GM12878 (cell line): ENCODE measurements around the gene SCLT1. TPM values are rescaled to one million over a fixed set of nuclear protein-coding genes. Genes with fewer than 3 reads are reported as not detected.

ENCODE experiments used
- ATAC-seq: fragments of 200-7000 bp; cut with Tn5 transposase; 3 replicates; pipeline ENCODE4 v1.9.1; 2020; ENCODE audit warnings: mild to moderate bottlenecking, moderate library complexity
- BruUV-seq: library from RNA; stranded (reverse); fragments of 400-500 nt; replicated peaks from 2 replicates; lab custom pipeline; 2021; lab: Mats Ljungman, UMichigan
- CTCF ChIA-PET: fragments of 300-600 bp; sonication (Branson Sonifier 250); formaldehyde crosslinking; extraction: SDS; loops from one replicate; lab custom pipeline; 2021; ENCODE audit warnings: inconsistent platforms; lab: Yijun Ruan, JAX
- POLR2A ChIA-PET: fragments of 350-600 bp; formaldehyde crosslinking; extraction: SDS; loops from one replicate; lab custom pipeline; 2021; ENCODE audit warnings: inconsistent platforms; lab: Charles Lee
- RAD21 ChIA-PET: fragments of 300-600 bp; sonication (Branson Sonifier 250); formaldehyde crosslinking; loops from one replicate; lab custom pipeline; 2023; ENCODE audit warnings: antibody characterized with exemption; ENCODE audit not compliant: unreplicated experiment; lab: Charles Lee
- SMC1A ChIA-PET: fragments of 300-600 bp; sonication (Branson Sonifier 250); formaldehyde crosslinking; loops from one replicate; lab custom pipeline; 2023; ENCODE audit not compliant: unreplicated experiment, uncharacterized antibody; lab: Charles Lee
- DNase-seq: peaks from one replicate; pipeline ENCODE4 v3.0.0-alpha.2; 2011; ENCODE audit warnings: low read depth, low spot score
- FAIRE-seq: peaks from 3 replicates; lab custom pipeline; 2011; peaks lifted over from hg19 to GRCh38; lab: Jason Lieb, UNC
- H2AFZ ChIP-seq: 2 replicates; pipeline ENCODE4 v1.6.0; 2011; ENCODE audit warnings: low read depth, low read length, control low read depth; ENCODE audit not compliant: control insufficient read depth
- H3K27ac ChIP-seq: 2 replicates; pipeline ENCODE4 v1.5.1; 2011; ENCODE audit warnings: control low read depth; ENCODE audit not compliant: control insufficient read depth, insufficient read depth
- H3K27me3 ChIP-seq, 2 experiments: replicated peaks in 1 of 2; 2 replicates each; pipeline versions ENCODE4 v1.6.0 to v1.6.1; 2011; ENCODE audit warnings: low read length in 1 of 2; ENCODE audit not compliant: control insufficient read depth in 2 of 2, insufficient read depth in 2 of 2
- H3K36me3 ChIP-seq, 2 experiments: 2 replicates each; pipeline ENCODE4 v1.5.1; 2011; ENCODE audit warnings: low read length in 1 of 2; ENCODE audit not compliant: control insufficient read depth in 2 of 2, insufficient read depth in 2 of 2
- H3K4me1 ChIP-seq: 2 replicates; pipeline ENCODE4 v1.6.1; 2011; ENCODE audit warnings: mild to moderate bottlenecking, low read length, moderate library complexity, mixed read lengths; ENCODE audit not compliant: control insufficient read depth, insufficient read depth
- H3K4me2 ChIP-seq: 2 replicates; pipeline ENCODE4 v1.6.0; 2011; ENCODE audit warnings: control low read depth; ENCODE audit not compliant: control insufficient read depth, insufficient read depth
- H3K4me3 ChIP-seq: fragments of 200-600 bp; sonication (generic); 2 replicates; pipeline ENCODE4 v1.5.1; 2016
- H3K79me2 ChIP-seq: 2 replicates; pipeline ENCODE4 v1.6.0; 2011; ENCODE audit warnings: low read length; ENCODE audit not compliant: control insufficient read depth, insufficient read depth
- H3K9ac ChIP-seq: 2 replicates; pipeline ENCODE4 v1.8.0; 2011; ENCODE audit warnings: low read length, control low read depth, mixed read lengths; ENCODE audit not compliant: control insufficient read depth, insufficient read depth
- H3K9me3 ChIP-seq: replicated peaks from 3 replicates; pipeline ENCODE4 v1.5.1; 2011; ENCODE audit warnings: mild to moderate bottlenecking, low read length; ENCODE audit not compliant: control insufficient read depth, insufficient read depth
- H4K20me1 ChIP-seq: 2 replicates; pipeline ENCODE4 v1.6.0; 2011; ENCODE audit not compliant: control insufficient read depth, insufficient read depth
- BHLHE40 ChIP-seq, 2 experiments: fragments of 450-650 bp in 1 of 2; IDR thresholded peaks; 2 replicates each; pipeline ENCODE4 v1.6.1; 2011 to 2017; ENCODE audit warnings: low read depth in 2 of 2, borderline replicate concordance in 1 of 2, improper control_type of control experiment in 1 of 2, low read length in 1 of 2, mild to moderate bottlenecking in 1 of 2
- CEBPB ChIP-seq, 2 experiments: fragments of 150-350 bp in 1 of 2; IDR thresholded peaks; 2 replicates each; pipeline ENCODE4 v1.6.1; 2012 to 2014; ENCODE audit warnings: low read depth in 2 of 2, low read length in 2 of 2, borderline replicate concordance in 1 of 2, inconsistent platforms in 1 of 2
- HCFC1 ChIP-seq: fragments of 150-350 bp; IDR thresholded peaks from 2 replicates; pipeline ENCODE4 v1.6.1; 2014; ENCODE audit warnings: low read length
- HDAC2 ChIP-seq: fragments of 200-600 bp; sonication (generic); IDR thresholded peaks from 2 replicates; pipeline ENCODE4 v1.6.1; 2017
- LARP7 ChIP-seq: fragments of 450-650 bp; IDR thresholded peaks from 2 replicates; pipeline ENCODE4 v1.6.1; 2017; ENCODE audit warnings: mild to moderate bottlenecking
- MEF2A ChIP-seq: IDR thresholded peaks from 2 replicates; pipeline ENCODE4 v1.6.1; 2011; ENCODE audit warnings: low read depth, mild to moderate bottlenecking, low read length, moderate library complexity; ENCODE audit not compliant: insufficient read depth
- MXI1 ChIP-seq: fragments of 150-350 bp; IDR thresholded peaks from 2 replicates; pipeline ENCODE4 v1.6.1; 2011; ENCODE audit warnings: low read depth, mild to moderate bottlenecking, inconsistent platforms, low read length, improper control_type of control experiment
- NRF1 ChIP-seq: conservative IDR thresholded peaks from 2 replicates; pipeline ENCODE4 v1.6.1; 2011; ENCODE audit warnings: mild to moderate bottlenecking, low read depth, low read length, improper control_type of control experiment
- PAX8 ChIP-seq: fragments of 450-650 bp; IDR thresholded peaks from 2 replicates; pipeline ENCODE4 v1.6.1; 2017; ENCODE audit warnings: mild to moderate bottlenecking, moderate library complexity
- RB1 ChIP-seq: fragments of 450-650 bp; formaldehyde crosslinking; IDR thresholded peaks from 2 replicates; pipeline ENCODE4 v1.6.1; 2017; ENCODE audit warnings: mild to moderate bottlenecking, borderline replicate concordance
- RCOR1 ChIP-seq: conservative IDR thresholded peaks from 2 replicates; pipeline ENCODE4 v1.6.1; 2012; ENCODE audit warnings: low read depth, low read length, improper control_type of control experiment
- SMAD1 ChIP-seq: fragments of 450-650 bp; IDR thresholded peaks from 2 replicates; pipeline ENCODE4 v1.6.1; 2018; ENCODE audit warnings: mild to moderate bottlenecking, low read depth; ENCODE audit not compliant: partially characterized antibody
- SPI1 ChIP-seq: IDR thresholded peaks from 2 replicates; pipeline ENCODE4 v1.6.1; 2011; ENCODE audit warnings: low read depth, mild to moderate bottlenecking, low read length, moderate library complexity, borderline replicate concordance; ENCODE audit not compliant: insufficient read depth
- STAT1 ChIP-seq: fragments of 450-650 bp; conservative IDR thresholded peaks from 2 replicates; pipeline ENCODE4 v1.6.1; 2014; ENCODE audit warnings: antibody characterized with exemption, mild to moderate bottlenecking
- YBX1 ChIP-seq: fragments of 450-650 bp; IDR thresholded peaks from 2 replicates; pipeline ENCODE4 v1.6.1; 2016; ENCODE audit warnings: antibody characterized with exemption
- ZSCAN29 ChIP-seq: fragments of 450-650 bp; IDR thresholded peaks from 2 replicates; pipeline ENCODE4 v1.6.1; 2017; ENCODE audit warnings: mild to moderate bottlenecking, moderate library complexity
- WGBS: methylation state at CpG from one replicate; pipeline ENCODE4 v1.1.6; 2016; ENCODE audit warnings: low lambda C conversion rate; ENCODE audit not compliant: insufficient replicate concordance, insufficient coverage; ENCODE audit errors: missing lambda C conversion rate; 5-methylcytosine and 5-hydroxymethylcytosine counted together
- in situ Hi-C: fragments of 300-500 bp; cut with MboI; formaldehyde crosslinking; loops from 9 replicates; pipeline ENCODE4 v1.14.3; 2018; ENCODE audit warnings: mixed read lengths
- intact Hi-C: fragments of 100-400 bp; cut with micrococcal nuclease; formaldehyde crosslinking; loops from one replicate; pipeline ENCODE4 v1.14.2; 2022; ENCODE audit not compliant: unreplicated experiment
- polyA plus RNA-seq, 11 experiments: library from polyadenylated mRNA; depleted of rRNA in 4 of 11; unstranded in 6 of 11; stranded (reverse) in 5 of 11; fragments of >200 nt; fragmentation: Nextera tagmentation in 4 of 11; fragmentation: Illumina TruSeq in 1 of 11; extraction: Ambion mirVana in 4 of 11; extraction: Trizol in 1 of 11; gene quantifications; 1 replicate in 1 of 11; 2 replicates in 10 of 11; pipeline versions ENCODE4 v1.2.1 to v1.2.3, GENCODE V29; 2011 to 2016; ENCODE audit warnings: inconsistent platforms in 2 of 11, missing spikeins in 2 of 11, low read depth in 1 of 11
- total RNA-seq, 4 experiments: library from RNA; depleted of rRNA in 3 of 4; stranded (reverse); fragments of >200 nt in 3 of 4; fragmentation: Illumina TruSeq in 1 of 4; extraction: Trizol in 1 of 4; gene quantifications; 2 replicates each; pipeline versions ENCODE4 v1.2.1 to v1.2.3, GENCODE V29; 2013 to 2021

SCLT1 gene
- total and polyA plus RNA-seq, 10 of the 15 experiments (the other 5 are each of a cell fraction or from before 2014, with no cell fraction given) = 7.8 to 31.4 (median 19.6) TPM

DNA sequence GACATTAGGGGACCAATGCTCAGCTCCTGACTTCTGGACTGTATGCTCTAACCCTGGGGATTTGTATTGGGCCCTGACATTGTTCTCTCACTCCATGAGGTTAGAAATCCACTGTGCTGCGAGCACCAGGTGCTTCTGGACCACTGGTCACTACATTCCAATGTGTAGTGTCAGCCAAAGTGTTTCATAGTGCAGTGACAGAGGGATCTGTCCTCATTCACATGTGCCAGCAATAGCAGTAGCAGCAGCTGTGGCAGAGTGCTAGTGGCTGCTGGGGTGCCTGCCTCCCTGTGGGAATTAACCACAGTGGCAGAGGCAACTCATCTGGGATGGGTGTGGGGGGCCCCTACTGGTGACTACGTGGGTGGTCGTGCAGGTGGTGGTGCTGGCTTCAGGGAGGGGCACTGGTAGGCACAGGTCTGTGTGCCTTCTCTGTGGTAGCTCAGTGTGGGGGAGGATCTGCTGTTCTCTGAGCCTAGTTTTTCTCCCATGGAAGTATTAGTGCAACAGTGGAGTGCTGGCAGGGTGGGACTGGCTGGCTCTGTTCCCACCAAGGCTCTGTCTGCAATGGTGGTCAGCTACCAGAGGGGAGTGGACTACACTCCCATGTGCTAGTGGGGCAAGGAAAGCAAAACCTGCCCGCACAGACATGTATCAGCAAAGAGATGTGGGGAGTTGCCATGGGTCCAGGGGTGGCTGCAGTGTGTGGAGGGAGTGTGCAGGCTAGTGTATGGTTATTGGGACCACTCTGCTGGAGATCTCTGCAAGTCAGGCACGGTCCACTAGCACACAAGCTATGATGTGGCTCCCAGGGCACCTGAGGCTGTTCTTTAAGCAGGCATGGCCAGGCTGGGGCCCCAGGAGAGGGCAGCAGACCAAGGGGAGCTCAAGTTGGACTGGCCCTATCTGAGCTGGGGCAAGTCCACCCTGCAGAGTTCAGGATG is 78.5 kb downstream of the SCLT1 start:
- Histone ChIP-seq H3K9me3 (peaks cover 8% of the 10 kb centered on the region; the same call in 1 of the 3 replicates), H3K79me2 (no peaks in the 10 kb centered on the region), H3K9ac (no peak overlapping the region), H3K4me3 (no peak overlapping the region), H4K20me1 (no peaks in the 10 kb centered on the region), H3K27ac (no peak overlapping the region), H3K27me3 (no peaks in the 10 kb centered on the region), H3K4me1 (no peaks in the 10 kb centered on the region), H3K36me3 (peaks cover 4 to 7% of the 10 kb centered on the region in 2 experiments; a peak in 3 of 4 replicates), H3K4me2 (no peak overlapping the region), H2AFZ (no peak overlapping the region)
- WGBS = 98% methylated on average over 5 of the region's 5 CpGs
- in situ Hi-C loops (no loop called here), intact Hi-C loops (no loop called here)
- ATAC-seq = no peak
- CTCF ChIA-PET = no interaction called here
- no TSS peak for BruUV-seq
- TF ChIP-seq SPI1 (no peak), HDAC2 (no peak), CEBPB (IDR thresholded peaks at IDR 0.05; ENCODE audit: borderline replicate concordance in 1 of 2, low read depth in 2 of 2, low read length in 2 of 2) (no peak), MEF2A (no peak), ZSCAN29 (no peak)
- FAIRE-seq = no peak
- POLR2A ChIA-PET = no interaction called here
- RAD21 ChIA-PET = no interaction called here
- SMC1A ChIA-PET = no interaction called here
- DNase-seq = no peak

- RAD21 ChIA-PET = no interaction called here
- ATAC-seq (no peak), FAIRE-seq (no peak), DNase-seq (no peak)
- Histone ChIP-seq H3K27ac (no peak overlapping the region), H4K20me1 (no peaks in the 10 kb centered on the region), H2AFZ (no peak overlapping the region), H3K9me3 (peaks cover 3% of the 10 kb centered on the region; the same call in 2 of the 3 replicates), H3K4me2 (no peak overlapping the region), H3K4me1 (no peaks in the 10 kb centered on the region), H3K36me3 (no peaks in the 10 kb centered on the region), H3K9ac (no peak overlapping the region), H3K27me3 (no peaks in the 10 kb centered on the region), H3K4me3 (no peak overlapping the region), H3K79me2 (no peaks in the 10 kb centered on the region)
- WGBS = 93% methylated on average over 4 of the region's 4 CpGs
- POLR2A ChIA-PET = no interaction called here
- intact Hi-C loops (no loop called here), in situ Hi-C loops (no loop called here)
- TF ChIP-seq SMAD1 = no peak
- no peak for TF ChIP-seq RCOR1
- TF ChIP-seq PAX8 = no peak
- TF ChIP-seq MXI1 = no peak
- no peak for TF ChIP-seq HCFC1
- TF ChIP-seq STAT1 = no peak
- no peak for TF ChIP-seq YBX1
- TF ChIP-seq LARP7 = no peak
- TF ChIP-seq NRF1 = no peak
- no peak for TF ChIP-seq CEBPB (IDR thresholded peaks at IDR 0.05; ENCODE audit: borderline replicate concordance in 1 of 2, low read depth in 2 of 2, low read length in 2 of 2)
- TF ChIP-seq RB1 = no peak
- no peak for TF ChIP-seq BHLHE40 (IDR thresholded peaks at IDR 0.05; ENCODE audit: borderline replicate concordance in 1 of 2, low read depth in 2 of 2, low read length in 1 of 2)
- BruUV-seq = no TSS peak
- SMC1A ChIA-PET = no interaction called here
- CTCF ChIA-PET = no interaction called here
Observed at GRCh38 chr4:129008096-129008495, 85.2 kb downstream of the SCLT1 start.
